Neural progenitor cell (in vitro differentiated cells): Measurements from ENCODE around the gene SPRED2. TPM values are rescaled to one million over a fixed set of nuclear protein-coding genes. Genes with fewer than 3 reads are reported as not detected.

Source experiments
- DNase-seq: peaks from one replicate; pipeline ENCODE4 v3.0.0-alpha.2; 2016; ENCODE audit warnings: low spot score
- H2AFZ ChIP-seq: fragments of 200-600 bp; sonication (generic); replicated peaks from 2 replicates; pipeline ENCODE4 v1.6.1; 2016; ENCODE audit warnings: antibody characterized with exemption
- H3F3A ChIP-seq: fragments of 200-600 bp; sonication (generic); 2 replicates; pipeline ENCODE4 v1.6.1; 2016; ENCODE audit warnings: antibody characterized with exemption, low read depth
- H3K27ac ChIP-seq: fragments of 200-600 bp; sonication (generic); 2 replicates; pipeline ENCODE4 v1.5.1; 2016; ENCODE audit warnings: mild to moderate bottlenecking
- H3K27me3 ChIP-seq: fragments of 200-600 bp; sonication (generic); 2 replicates; pipeline ENCODE4 v1.6.1; 2016; ENCODE audit warnings: mild to moderate bottlenecking, moderate library complexity
- H3K36me3 ChIP-seq: fragments of 200-600 bp; sonication (generic); 2 replicates; pipeline ENCODE4 v1.5.1; 2016
- H3K4me1 ChIP-seq: fragments of 200-600 bp; sonication (generic); 2 replicates; pipeline ENCODE4 v1.6.1; 2016; ENCODE audit warnings: mixed run types
- H3K4me2 ChIP-seq: fragments of 200-600 bp; sonication (generic); 2 replicates; pipeline ENCODE4 v1.6.1; 2016
- H3K4me3 ChIP-seq: fragments of 200-600 bp; sonication (generic); 2 replicates; pipeline ENCODE4 v1.5.1; 2016
- H3K79me2 ChIP-seq: fragments of 200-600 bp; sonication (generic); 2 replicates; pipeline ENCODE4 v1.6.1; 2016; ENCODE audit warnings: low read depth
- H3K9ac ChIP-seq: fragments of 200-600 bp; sonication (generic); 2 replicates; pipeline ENCODE4 v1.6.1; 2016
- H3K9me3 ChIP-seq: fragments of 200-600 bp; sonication (generic); 2 replicates; pipeline ENCODE4 v1.5.1; 2016; ENCODE audit warnings: low read depth
- H4K20me1 ChIP-seq: fragments of 200-600 bp; sonication (generic); 2 replicates; pipeline ENCODE4 v1.6.1; 2016; ENCODE audit warnings: low read depth
- H3K27ac Mint-ChIP-seq: 3 replicates; pipeline ENCODE4 v1.8.0; 2021; ENCODE audit warnings: mixed read lengths
- H3K27me3 Mint-ChIP-seq: 2 replicates; pipeline ENCODE4 v1.8.0; 2022; ENCODE audit warnings: low read depth, mild to moderate bottlenecking, inconsistent platforms, moderate library complexity, mixed read lengths; ENCODE audit not compliant: insufficient read depth
- H3K36me3 Mint-ChIP-seq: 3 replicates; pipeline ENCODE4 v1.8.0; 2021; ENCODE audit warnings: mixed read lengths
- H3K4me1 Mint-ChIP-seq: 3 replicates; pipeline ENCODE4 v1.8.0; 2021; ENCODE audit warnings: mixed read lengths
- H3K4me3 Mint-ChIP-seq: 3 replicates; pipeline ENCODE4 v1.8.0; 2021; ENCODE audit warnings: mild to moderate bottlenecking, moderate library complexity, mixed read lengths
- H3K9me3 Mint-ChIP-seq: 3 replicates; pipeline ENCODE4 v1.8.0; 2020; ENCODE audit warnings: mixed read lengths
- EZH2 ChIP-seq: fragments of 200-600 bp; sonication (generic); IDR thresholded peaks from 2 replicates; pipeline ENCODE4 v1.6.1; 2017; ENCODE audit warnings: antibody characterized with exemption, mild to moderate bottlenecking, moderate library complexity
- EZH2phosphoT487 ChIP-seq: fragments of 200-600 bp; sonication (generic); IDR thresholded peaks from 2 replicates; pipeline ENCODE4 v1.6.1; 2017; ENCODE audit warnings: antibody characterized with exemption
- total RNA-seq: library from RNA; depleted of rRNA; stranded (reverse); fragments of >200 nt; gene quantifications from 2 replicates; pipeline ENCODE4 v1.2.3, GENCODE V29; 2015; ENCODE audit warnings: low replicate concordance
- TF ChIP-seq, protein P1 (sequence below): fragments of 200-600 bp; sonication (generic); IDR thresholded peaks from 2 replicates; pipeline ENCODE4 v1.5.1; 2017; ENCODE audit warnings: antibody characterized with exemption, mild to moderate bottlenecking

The SPRED2 gene
- total RNA-seq, 1 donor from 2014 or later, result 11.6 TPM

DNA sequence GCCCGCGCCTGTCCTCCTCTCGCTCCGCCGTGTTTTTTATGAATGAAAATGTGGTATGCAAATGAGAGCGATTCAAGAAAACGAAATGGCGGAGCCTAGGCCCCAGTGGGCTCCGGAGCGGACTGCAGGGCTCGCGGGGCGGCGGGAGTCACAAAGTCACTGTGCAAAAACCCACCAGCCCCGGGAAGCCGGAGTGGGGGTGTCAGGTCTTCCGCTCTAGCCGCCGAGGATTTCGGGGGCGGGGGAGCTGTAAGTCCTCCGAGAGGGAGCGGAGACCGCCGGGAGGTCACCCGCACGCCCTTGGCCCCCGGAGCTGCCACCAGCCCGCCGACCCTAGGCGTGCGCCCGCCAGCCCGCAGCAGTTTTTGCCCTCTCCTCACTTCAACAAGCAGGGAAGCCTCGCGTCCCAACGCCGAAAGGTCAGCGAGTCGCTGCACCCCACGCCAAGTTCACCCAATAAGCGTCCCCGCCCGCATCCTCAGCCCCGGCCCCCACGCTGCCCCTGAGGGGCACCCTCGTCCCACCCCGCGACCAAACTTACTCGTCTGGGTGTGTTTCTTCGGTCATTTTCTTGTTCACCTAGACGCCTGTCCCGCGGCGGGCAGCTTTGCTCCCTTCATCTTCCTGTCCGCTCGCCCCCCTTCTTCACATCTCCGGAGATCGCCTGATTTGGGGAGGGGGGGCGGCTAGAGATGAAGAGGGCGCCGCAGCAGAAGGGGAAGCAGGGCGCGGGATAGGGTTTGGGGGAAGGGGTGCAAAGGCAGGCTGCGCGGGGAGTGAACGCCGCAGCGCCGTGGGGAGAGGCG is 775 bp downstream of the SPRED2 start:
- H4K20me1 ChIP-seq, result peaks cover 50% of the 10 kb centered on the region
- peaks cover 28% of the 10 kb centered on the region for H3F3A ChIP-seq
- Mint-ChIP-seq H3K27me3 (no peaks in the 10 kb centered on the region), H3K4me1 (peaks cover 44% of the 10 kb centered on the region), H3K36me3 (no peaks in the 10 kb centered on the region), H3K4me3 (peak overlapping the region; percentile 97), H3K27ac (peak overlapping the region; percentile 95), H3K9me3 (no peaks in the 10 kb centered on the region)
- peak overlapping the region; percentile 86 for H2AFZ ChIP-seq
- peaks cover 66% of the 10 kb centered on the region for H3K27me3 ChIP-seq
- H3K4me1 ChIP-seq, result peaks cover 13% of the 10 kb centered on the region
- TF ChIP-seq EZH2, result peak; percentile 40
- TF ChIP-seq, protein P1, sequence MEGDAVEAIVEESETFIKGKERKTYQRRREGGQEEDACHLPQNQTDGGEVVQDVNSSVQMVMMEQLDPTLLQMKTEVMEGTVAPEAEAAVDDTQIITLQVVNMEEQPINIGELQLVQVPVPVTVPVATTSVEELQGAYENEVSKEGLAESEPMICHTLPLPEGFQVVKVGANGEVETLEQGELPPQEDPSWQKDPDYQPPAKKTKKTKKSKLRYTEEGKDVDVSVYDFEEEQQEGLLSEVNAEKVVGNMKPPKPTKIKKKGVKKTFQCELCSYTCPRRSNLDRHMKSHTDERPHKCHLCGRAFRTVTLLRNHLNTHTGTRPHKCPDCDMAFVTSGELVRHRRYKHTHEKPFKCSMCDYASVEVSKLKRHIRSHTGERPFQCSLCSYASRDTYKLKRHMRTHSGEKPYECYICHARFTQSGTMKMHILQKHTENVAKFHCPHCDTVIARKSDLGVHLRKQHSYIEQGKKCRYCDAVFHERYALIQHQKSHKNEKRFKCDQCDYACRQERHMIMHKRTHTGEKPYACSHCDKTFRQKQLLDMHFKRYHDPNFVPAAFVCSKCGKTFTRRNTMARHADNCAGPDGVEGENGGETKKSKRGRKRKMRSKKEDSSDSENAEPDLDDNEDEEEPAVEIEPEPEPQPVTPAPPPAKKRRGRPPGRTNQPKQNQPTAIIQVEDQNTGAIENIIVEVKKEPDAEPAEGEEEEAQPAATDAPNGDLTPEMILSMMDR, result no peak
- peak overlapping the region; percentile 70 for H3K9ac ChIP-seq
- H3K27ac ChIP-seq, result no peak overlapping the region
- H3K36me3 ChIP-seq, result no peaks in the 10 kb centered on the region
- H3K4me3 ChIP-seq, result peak overlapping the region; percentile 92
- DNase-seq, result peak; percentile 72
- H3K9me3 ChIP-seq, result no peaks in the 10 kb centered on the region
- peak overlapping the region; percentile 96 for H3K4me2 ChIP-seq
- peaks cover 41% of the 10 kb centered on the region for H3K79me2 ChIP-seq

DNA sequence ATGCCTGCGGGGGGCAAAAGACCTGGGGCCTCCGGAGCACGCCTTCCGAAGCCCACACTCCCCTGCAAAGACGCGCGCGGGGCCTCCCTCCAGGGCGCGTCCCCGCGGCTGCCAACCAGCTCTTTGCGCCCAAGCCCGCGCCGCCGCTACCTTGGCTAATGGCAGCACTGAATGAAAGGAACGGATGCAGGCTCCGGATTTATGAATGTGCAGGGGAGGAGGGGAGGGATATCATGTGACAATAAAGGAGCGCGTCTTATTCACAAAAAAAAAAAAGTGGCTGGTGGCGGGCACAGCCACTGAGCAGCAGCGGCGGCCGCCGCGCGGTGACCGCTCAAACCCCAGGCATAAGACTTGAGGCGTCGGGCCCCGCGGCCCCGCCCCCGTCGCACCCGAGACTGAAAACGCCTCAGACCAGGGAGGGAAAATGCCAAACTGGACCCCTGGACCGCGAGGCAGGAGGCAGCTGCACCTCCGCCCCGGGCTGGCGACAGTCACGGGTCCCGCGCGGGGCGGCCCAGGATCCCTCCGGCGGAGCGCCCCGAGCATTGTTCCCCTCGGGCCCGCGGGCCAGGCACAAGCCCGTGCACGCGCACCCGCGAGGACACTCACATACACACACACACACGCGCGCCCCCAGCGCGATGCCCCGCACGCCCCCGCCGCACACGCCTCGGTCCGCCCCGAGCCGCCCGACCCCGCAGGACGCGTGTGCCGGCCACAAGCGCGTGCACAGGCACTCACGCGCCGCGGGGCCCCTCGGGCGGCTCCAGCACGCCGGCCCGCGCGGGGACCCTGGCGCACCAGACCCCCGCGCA is 1.6 kb downstream of the SPRED2 start:
- DNase-seq, result peak; percentile 73
- H3K4me3 ChIP-seq, result peak overlapping the region; percentile 92
- H3K4me3 Mint-ChIP-seq, result peak overlapping the region; percentile 97
- no peaks in the 10 kb centered on the region for H3K36me3 ChIP-seq
- H3K79me2 ChIP-seq, result peaks cover 49% of the 10 kb centered on the region
- H2AFZ ChIP-seq, result peak overlapping the region; percentile 86
- H3K27ac ChIP-seq, result no peak overlapping the region
- no peaks in the 10 kb centered on the region for H3K27me3 Mint-ChIP-seq
- no peaks in the 10 kb centered on the region for H3K9me3 ChIP-seq
- H3K9me3 Mint-ChIP-seq, result no peaks in the 10 kb centered on the region
- H3K27ac Mint-ChIP-seq, result no peak overlapping the region
- no peaks in the 10 kb centered on the region for H3K36me3 Mint-ChIP-seq
- H3F3A ChIP-seq, result peaks cover 20% of the 10 kb centered on the region
- peaks cover 43% of the 10 kb centered on the region for H3K4me1 Mint-ChIP-seq
- no peak overlapping the region for H3K9ac ChIP-seq
- peaks cover 13% of the 10 kb centered on the region for H3K4me1 ChIP-seq
- peaks cover 66% of the 10 kb centered on the region for H3K27me3 ChIP-seq
- H4K20me1 ChIP-seq, result peaks cover 58% of the 10 kb centered on the region
- H3K4me2 ChIP-seq, result peak overlapping the region; percentile 96
- peak; percentile 77 for TF ChIP-seq EZH2
- TF ChIP-seq EZH2phosphoT487, result peak; percentile 46
- TF ChIP-seq, protein P1, result no peak

DNA sequence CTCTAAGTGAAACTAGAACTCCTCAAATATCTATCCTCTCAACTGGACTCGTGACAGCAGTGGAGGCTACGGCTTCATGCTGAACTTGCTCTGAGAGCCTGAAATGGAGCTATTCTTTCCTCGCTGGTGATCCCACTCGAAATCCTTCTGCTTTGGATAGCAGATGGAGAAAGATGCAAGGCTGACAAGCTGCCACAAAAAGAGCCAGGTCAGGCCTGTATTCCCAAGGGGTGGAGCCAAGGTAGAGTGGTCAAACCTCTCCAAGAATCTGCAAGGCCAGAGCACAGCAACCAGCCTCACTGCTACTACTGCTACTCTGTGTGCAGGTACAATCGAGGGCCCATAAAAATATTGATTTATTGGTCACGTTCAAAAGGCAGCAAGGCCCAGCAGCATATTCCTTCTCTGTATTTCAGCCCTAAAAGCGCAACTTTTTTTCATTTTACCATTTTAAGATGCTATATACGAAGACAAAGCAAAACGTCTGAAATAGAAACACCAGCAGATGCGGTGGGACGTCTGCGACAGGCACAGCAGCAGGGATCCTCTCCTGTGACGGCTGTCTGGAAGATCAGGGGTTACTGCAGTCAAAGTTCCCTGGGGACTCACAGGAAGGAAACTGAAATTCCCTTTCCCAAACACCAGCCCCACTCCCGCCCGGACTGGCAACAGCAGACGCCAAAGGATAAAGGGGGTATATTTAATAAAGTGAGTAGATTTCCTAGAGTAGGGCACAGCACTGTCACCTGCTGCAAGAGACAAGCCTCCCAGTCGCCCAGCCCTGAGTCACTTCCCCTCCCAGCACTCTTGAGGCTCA is 2.4 kb downstream of the SPRED2 start:
- Mint-ChIP-seq H3K4me1 (peaks cover 39% of the 10 kb centered on the region), H3K27ac (peak overlapping the region; percentile 46), H3K27me3 (no peaks in the 10 kb centered on the region), H3K9me3 (no peaks in the 10 kb centered on the region), H3K4me3 (peak overlapping the region; percentile 97), H3K36me3 (no peaks in the 10 kb centered on the region)
- peak; percentile 19 for DNase-seq
- Histone ChIP-seq H3K4me2 (peak overlapping the region; percentile 96), H3F3A (peaks cover 20% of the 10 kb centered on the region), H4K20me1 (peaks cover 65% of the 10 kb centered on the region), H3K36me3 (no peaks in the 10 kb centered on the region), H3K9me3 (no peaks in the 10 kb centered on the region), H3K4me1 (peaks cover 10% of the 10 kb centered on the region), H3K27ac (no peak overlapping the region), H3K4me3 (peak overlapping the region; percentile 92), H3K79me2 (peaks cover 56% of the 10 kb centered on the region), H3K27me3 (peaks cover 61% of the 10 kb centered on the region), H2AFZ (no peak overlapping the region), H3K9ac (no peak overlapping the region)
- TF ChIP-seq EZH2phosphoT487, result no peak
- TF ChIP-seq, protein P1, result no peak
- no peak for TF ChIP-seq EZH2
